MM.1S (cell line): ENCODE results near the gene CFAP58.

Experiments
- CTCF ChIP-seq: fragments of 300-600 bp; sonication (generic); IDR thresholded peaks from 2 replicates; pipeline ENCODE4 v1.5.1; 2016; ENCODE audit warnings: antibody characterized with exemption, low read length, mixed read lengths
- EZH2 ChIP-seq: fragments of 300-600 bp; sonication (generic); optimal IDR thresholded peaks from 2 replicates; pipeline ENCODE3; 2017; ENCODE audit warnings: low read depth, mild to moderate bottlenecking, antibody characterized with exemption, low read length, mixed read lengths
- EZH2phosphoT487 ChIP-seq: fragments of 300-600 bp; sonication (generic); IDR thresholded peaks from 2 replicates; pipeline ENCODE4 v1.6.1; 2018; ENCODE audit warnings: antibody characterized with exemption, low read length

- TF ChIP-seq CTCF (no peak), EZH2phosphoT487 (no peak), EZH2 (no peak)
These were observed 19.8 kb upstream of the CFAP58 start for GRCh38 chr10:104333728-104334373.
